Panc1 (cell line): ENCODE results near the gene PLPPR5. TPM values are rescaled to one million over a fixed set of nuclear protein-coding genes. Genes with fewer than 3 reads are reported as not detected.
"Not testable (repeated sequence)": the region's sequence is repeated elsewhere in the genome, so short reads cannot be mapped to it uniquely, and the experiment has no call there.

Source experiments
- ATAC-seq: fragments of 200-7000 bp; cut with Tn5 transposase; 2 replicates; pipeline ENCODE4 v1.9.1; 2020; ENCODE audit warnings: mild to moderate bottlenecking, moderate library complexity
- BruUV-seq: library from RNA; stranded (reverse); fragments of 400-500 nt; replicated peaks from 2 replicates; lab custom pipeline; 2021; lab: Mats Ljungman, UMichigan
- CTCF ChIA-PET: fragments of 300-600 bp; sonication (Branson Sonifier 250); formaldehyde crosslinking; loops from one replicate; lab custom pipeline; 2022; ENCODE audit warnings: antibody characterized with exemption; lab: Charles Lee
- POLR2A ChIA-PET: fragments of 300-600 bp; sonication (Branson Sonifier 250); formaldehyde crosslinking; loops from one replicate; lab custom pipeline; 2022; ENCODE audit warnings: antibody characterized with exemption; lab: Charles Lee
- DNase-seq: peaks from one replicate; pipeline ENCODE4 v3.0.0-alpha.2; 2010; ENCODE audit warnings: low read depth, low spot score
- H3K27ac ChIP-seq: 2 replicates; pipeline ENCODE4 v1.5.1; 2011; ENCODE audit warnings: mild to moderate bottlenecking, low read length, inconsistent platforms
- H3K27me3 ChIP-seq: fragments of 200-500 bp; sonication (Bioruptor generic); 2 replicates; pipeline ENCODE4 v1.6.0; 2014; ENCODE audit warnings: low read length, inconsistent platforms; ENCODE audit not compliant: control insufficient read depth, insufficient read depth
- H3K36me3 ChIP-seq: fragments of 200-500 bp; sonication (Bioruptor generic); 2 replicates; pipeline ENCODE4 v1.5.1; 2014; ENCODE audit warnings: inconsistent platforms, mild to moderate bottlenecking, low read length, moderate library complexity; ENCODE audit not compliant: control insufficient read depth, insufficient read depth
- H3K4me1 ChIP-seq: 2 replicates; pipeline ENCODE4 v1.5.1; 2011; ENCODE audit warnings: inconsistent platforms, mild to moderate bottlenecking, low read length, moderate library complexity; ENCODE audit not compliant: control insufficient read depth, insufficient read depth
- H3K4me3 ChIP-seq, 2 experiments: 2 replicates each; pipeline ENCODE4 v1.5.1; 2011 to 2012; ENCODE audit warnings: low read depth in 2 of 2, low read length in 2 of 2, mild to moderate bottlenecking in 2 of 2, inconsistent platforms in 1 of 2, moderate library complexity in 1 of 2
- H3K9me3 ChIP-seq: fragments of 200-500 bp; sonication (Bioruptor generic); 2 replicates; pipeline ENCODE4 v1.5.1; 2014; ENCODE audit warnings: low read depth, mild to moderate bottlenecking, inconsistent platforms, low read length, moderate library complexity; ENCODE audit not compliant: control insufficient read depth, insufficient read depth
- POLR2AphosphoS5 ChIP-seq: IDR thresholded peaks from 2 replicates; pipeline ENCODE4 v1.6.1; 2012; ENCODE audit warnings: mild to moderate bottlenecking, low read depth, low read length, moderate library complexity
- SIN3A ChIP-seq: IDR thresholded peaks from 2 replicates; pipeline ENCODE4 v1.6.1; 2012; ENCODE audit warnings: low read depth, mild to moderate bottlenecking, low read length, moderate library complexity, borderline replicate concordance; ENCODE audit not compliant: insufficient read depth
- TCF7L2 ChIP-seq: IDR thresholded peaks from 2 replicates; pipeline ENCODE4 v1.6.1; 2011; ENCODE audit warnings: mild to moderate bottlenecking, low read depth, low read length, inconsistent platforms
- in situ Hi-C: cut with HindIII; loops from 2 replicates; pipeline ENCODE4 v1.10.0; 2016; ENCODE audit warnings: low sequenced_read_pairs, low pct_unique_long_range_greater_than_20kb
- intact Hi-C: fragments of 100-400 bp; cut with micrococcal nuclease; formaldehyde crosslinking; loops from one replicate; pipeline ENCODE4 v1.10.0; 2022; ENCODE audit not compliant: unreplicated experiment
- total RNA-seq: library from RNA; stranded (reverse); gene quantifications from one replicate; pipeline ENCODE4 v1.2.1, GENCODE V29; 2021; ENCODE audit not compliant: unreplicated experiment
- TF ChIP-seq, protein P1 (sequence below), 2 experiments: IDR thresholded peaks; 2 replicates each; pipeline ENCODE4 v1.6.1; 2011 to 2012; ENCODE audit warnings: low read depth in 2 of 2, control low read depth in 1 of 2, low read length in 1 of 2, mild to moderate bottlenecking in 1 of 2, moderate library complexity in 1 of 2; ENCODE audit not compliant: insufficient read depth in 1 of 2
- TF ChIP-seq, protein P2 (sequence below): fragments of 450-650 bp; IDR thresholded peaks from 2 replicates; pipeline ENCODE4 v1.5.1; 2017; ENCODE audit warnings: mild to moderate bottlenecking

PLPPR5 gene
- total RNA-seq, 1 experiment from 2014 or later, result not detected

DNA sequence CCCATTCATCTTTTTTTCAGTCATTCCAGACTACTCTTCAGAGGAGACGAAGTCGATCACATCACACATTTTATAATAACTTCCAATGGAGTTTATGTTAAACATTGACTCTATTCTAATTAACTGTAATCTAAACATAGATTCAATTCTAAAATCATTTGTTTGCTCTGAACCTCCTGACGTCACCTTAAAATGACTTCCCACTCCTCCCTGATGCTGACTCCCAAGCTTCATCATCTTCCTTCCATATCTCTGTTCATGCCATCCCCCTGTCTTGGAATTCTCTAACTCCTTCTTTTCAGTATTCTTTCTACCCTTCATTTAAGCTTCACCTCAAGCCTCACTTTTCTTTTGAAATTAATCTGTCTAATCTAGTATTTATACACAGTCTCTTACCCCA, 45.1 kb upstream of the PLPPR5 start:
- no peak overlapping the region for H3K4me3 ChIP-seq
- H3K36me3 ChIP-seq, result no peaks in the 10 kb centered on the region
- intact Hi-C loops (no loop called here), in situ Hi-C loops (no loop called here)
- ATAC-seq (no peak), DNase-seq (no peak)
- H3K27me3 ChIP-seq, result no peaks in the 10 kb centered on the region
- ChIA-PET POLR2A (no interaction called here), CTCF (no interaction called here)
- no peak overlapping the region for H3K27ac ChIP-seq
- H3K9me3 ChIP-seq, result no peaks in the 10 kb centered on the region
- TF ChIP-seq, protein P1, sequence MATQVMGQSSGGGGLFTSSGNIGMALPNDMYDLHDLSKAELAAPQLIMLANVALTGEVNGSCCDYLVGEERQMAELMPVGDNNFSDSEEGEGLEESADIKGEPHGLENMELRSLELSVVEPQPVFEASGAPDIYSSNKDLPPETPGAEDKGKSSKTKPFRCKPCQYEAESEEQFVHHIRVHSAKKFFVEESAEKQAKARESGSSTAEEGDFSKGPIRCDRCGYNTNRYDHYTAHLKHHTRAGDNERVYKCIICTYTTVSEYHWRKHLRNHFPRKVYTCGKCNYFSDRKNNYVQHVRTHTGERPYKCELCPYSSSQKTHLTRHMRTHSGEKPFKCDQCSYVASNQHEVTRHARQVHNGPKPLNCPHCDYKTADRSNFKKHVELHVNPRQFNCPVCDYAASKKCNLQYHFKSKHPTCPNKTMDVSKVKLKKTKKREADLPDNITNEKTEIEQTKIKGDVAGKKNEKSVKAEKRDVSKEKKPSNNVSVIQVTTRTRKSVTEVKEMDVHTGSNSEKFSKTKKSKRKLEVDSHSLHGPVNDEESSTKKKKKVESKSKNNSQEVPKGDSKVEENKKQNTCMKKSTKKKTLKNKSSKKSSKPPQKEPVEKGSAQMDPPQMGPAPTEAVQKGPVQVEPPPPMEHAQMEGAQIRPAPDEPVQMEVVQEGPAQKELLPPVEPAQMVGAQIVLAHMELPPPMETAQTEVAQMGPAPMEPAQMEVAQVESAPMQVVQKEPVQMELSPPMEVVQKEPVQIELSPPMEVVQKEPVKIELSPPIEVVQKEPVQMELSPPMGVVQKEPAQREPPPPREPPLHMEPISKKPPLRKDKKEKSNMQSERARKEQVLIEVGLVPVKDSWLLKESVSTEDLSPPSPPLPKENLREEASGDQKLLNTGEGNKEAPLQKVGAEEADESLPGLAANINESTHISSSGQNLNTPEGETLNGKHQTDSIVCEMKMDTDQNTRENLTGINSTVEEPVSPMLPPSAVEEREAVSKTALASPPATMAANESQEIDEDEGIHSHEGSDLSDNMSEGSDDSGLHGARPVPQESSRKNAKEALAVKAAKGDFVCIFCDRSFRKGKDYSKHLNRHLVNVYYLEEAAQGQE (IDR thresholded peaks at IDR 0.05; ENCODE audit: insufficient read depth in 1 of 2, low read depth in 2 of 2, low read length in 1 of 2), result no peak
- no peak for TF ChIP-seq SIN3A
- no TSS peak for BruUV-seq
- no peaks in the 10 kb centered on the region for H3K4me1 ChIP-seq

DNA sequence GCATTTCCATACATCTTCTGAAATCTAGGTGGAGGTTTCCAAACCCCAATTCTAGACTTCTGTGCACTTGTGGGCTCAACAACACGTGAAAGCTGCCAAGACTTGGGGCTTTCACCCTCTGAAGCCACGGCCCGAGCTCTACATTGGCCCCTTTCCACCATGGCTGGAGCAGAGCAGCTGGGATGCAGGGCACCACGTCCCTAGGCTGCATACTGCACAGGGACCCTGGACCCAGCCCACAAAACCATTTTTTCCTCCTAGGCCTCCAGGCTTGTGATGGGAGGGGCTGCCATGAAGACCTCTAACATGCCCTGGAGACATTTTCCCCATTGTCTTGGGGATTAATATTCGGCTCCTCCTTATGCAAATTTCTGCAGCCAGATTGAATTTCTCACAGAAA, 32.1 kb upstream of the PLPPR5 start:
- H3K27me3 ChIP-seq, H3K9me3 ChIP-seq, DNase-seq, BruUV-seq, H3K4me3 ChIP-seq, intact Hi-C loops, H3K4me1 ChIP-seq, in situ Hi-C loops, CTCF ChIA-PET, ATAC-seq, H3K27ac ChIP-seq, POLR2A ChIA-PET, H3K36me3 ChIP-seq: not testable (repeated sequence)

DNA sequence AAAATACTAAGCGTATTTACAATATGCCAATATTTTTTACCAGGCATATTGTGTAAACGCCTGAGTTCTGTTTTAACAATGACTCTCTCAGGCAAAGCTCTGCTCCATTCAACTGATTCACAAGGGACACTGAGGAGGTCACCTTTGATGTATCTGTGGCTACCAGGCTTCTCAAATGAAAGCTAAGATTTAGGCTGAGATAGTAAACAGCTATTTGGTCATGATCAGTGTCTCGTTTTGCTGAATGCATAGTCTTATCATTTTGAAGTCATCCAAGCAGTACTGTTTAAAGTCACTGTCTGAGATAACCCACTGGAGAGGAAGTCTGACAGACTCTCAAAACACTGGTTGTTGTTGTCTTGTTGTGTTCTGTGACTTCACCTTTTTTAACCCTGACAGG, 13.7 kb upstream of the PLPPR5 start:
- TF ChIP-seq, protein P1 (IDR thresholded peaks at IDR 0.05; ENCODE audit: insufficient read depth in 1 of 2, low read depth in 2 of 2, low read length in 1 of 2), result no peak
- no peak for TF ChIP-seq SIN3A
- TF ChIP-seq, protein P2, sequence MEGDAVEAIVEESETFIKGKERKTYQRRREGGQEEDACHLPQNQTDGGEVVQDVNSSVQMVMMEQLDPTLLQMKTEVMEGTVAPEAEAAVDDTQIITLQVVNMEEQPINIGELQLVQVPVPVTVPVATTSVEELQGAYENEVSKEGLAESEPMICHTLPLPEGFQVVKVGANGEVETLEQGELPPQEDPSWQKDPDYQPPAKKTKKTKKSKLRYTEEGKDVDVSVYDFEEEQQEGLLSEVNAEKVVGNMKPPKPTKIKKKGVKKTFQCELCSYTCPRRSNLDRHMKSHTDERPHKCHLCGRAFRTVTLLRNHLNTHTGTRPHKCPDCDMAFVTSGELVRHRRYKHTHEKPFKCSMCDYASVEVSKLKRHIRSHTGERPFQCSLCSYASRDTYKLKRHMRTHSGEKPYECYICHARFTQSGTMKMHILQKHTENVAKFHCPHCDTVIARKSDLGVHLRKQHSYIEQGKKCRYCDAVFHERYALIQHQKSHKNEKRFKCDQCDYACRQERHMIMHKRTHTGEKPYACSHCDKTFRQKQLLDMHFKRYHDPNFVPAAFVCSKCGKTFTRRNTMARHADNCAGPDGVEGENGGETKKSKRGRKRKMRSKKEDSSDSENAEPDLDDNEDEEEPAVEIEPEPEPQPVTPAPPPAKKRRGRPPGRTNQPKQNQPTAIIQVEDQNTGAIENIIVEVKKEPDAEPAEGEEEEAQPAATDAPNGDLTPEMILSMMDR, result no peak
- no peak for TF ChIP-seq TCF7L2
- no peak for TF ChIP-seq POLR2AphosphoS5

More for the DNA sequence above, 13.7 kb upstream of the PLPPR5 start:
- intact Hi-C loops (no loop called here), in situ Hi-C loops (no loop called here)
- no TSS peak for BruUV-seq
- H3K4me3 ChIP-seq, result no peak overlapping the region
- H3K4me1 ChIP-seq, result no peaks in the 10 kb centered on the region
- H3K27ac ChIP-seq, result no peak overlapping the region
- POLR2A ChIA-PET, result no interaction called here
- DNase-seq (no peak), ATAC-seq (no peak)
- H3K36me3 ChIP-seq, result no peaks in the 10 kb centered on the region
- CTCF ChIA-PET, result interaction anchor here (0.6 kb wide), 1 partner anchor 509 kb away, joined by 3 read pairs; no protein-coding TSS in a partner anchor
- no peaks in the 10 kb centered on the region for H3K27me3 ChIP-seq
- H3K9me3 ChIP-seq, result no peaks in the 10 kb centered on the region
